Spleen (tissue), 7 donors: ENCODE data around the gene PALS1.

Experiments
- POLR2AphosphoS5 ChIP-seq, 3 donors: sonication (generic); formaldehyde crosslinking; IDR thresholded peaks; one replicate each; pipeline ENCODE4 v1.5.1; 2017; ENCODE audit warnings: antibody characterized with exemption in 3 of 3
- TF ChIP-seq, protein P1 (sequence below), 11 experiments: fragments of 200-600 bp in 7 of 11; fragments of 450-650 bp in 4 of 11; sonication (generic) in 4 of 11; IDR thresholded peaks in 8 of 11; conservative IDR thresholded peaks in 3 of 11; 1 replicate in 7 of 11; 2 replicates in 4 of 11; pipeline versions ENCODE4 v1.4.0 to v1.8.0; 2016 to 2021; ENCODE audit warnings: antibody characterized with exemption in 11 of 11, inconsistent platforms in 4 of 11, mild to moderate bottlenecking in 1 of 11
- donor health status: DM: no; HTN: no; CAD: no; lungs with moderate emphysema.
- donor health status: DM: no; HTN: no; CAD: no.
- donor health status: DM: no; HTN: no; CAD: no.

DNA sequence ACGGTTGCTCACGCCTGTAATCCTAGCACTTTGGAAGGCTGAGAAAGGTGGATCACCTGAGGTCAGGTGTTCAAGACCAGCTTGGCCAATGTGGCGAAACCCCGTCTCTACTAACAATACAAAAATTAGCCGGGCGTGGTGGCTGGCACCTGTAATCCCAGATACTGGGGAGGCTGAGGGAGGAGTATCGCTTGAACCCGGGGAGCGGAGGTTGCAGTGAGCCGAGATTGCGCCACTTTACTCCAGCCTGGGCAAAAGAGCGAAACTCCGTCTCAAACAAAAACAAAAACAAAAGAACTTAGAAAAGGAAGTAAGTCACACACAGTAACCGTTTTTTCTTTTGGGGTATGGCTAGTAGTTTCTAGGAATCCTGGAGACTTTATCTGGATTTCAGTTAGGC is 1.7 kb upstream of the PALS1 start:
- TF ChIP-seq, protein P1, sequence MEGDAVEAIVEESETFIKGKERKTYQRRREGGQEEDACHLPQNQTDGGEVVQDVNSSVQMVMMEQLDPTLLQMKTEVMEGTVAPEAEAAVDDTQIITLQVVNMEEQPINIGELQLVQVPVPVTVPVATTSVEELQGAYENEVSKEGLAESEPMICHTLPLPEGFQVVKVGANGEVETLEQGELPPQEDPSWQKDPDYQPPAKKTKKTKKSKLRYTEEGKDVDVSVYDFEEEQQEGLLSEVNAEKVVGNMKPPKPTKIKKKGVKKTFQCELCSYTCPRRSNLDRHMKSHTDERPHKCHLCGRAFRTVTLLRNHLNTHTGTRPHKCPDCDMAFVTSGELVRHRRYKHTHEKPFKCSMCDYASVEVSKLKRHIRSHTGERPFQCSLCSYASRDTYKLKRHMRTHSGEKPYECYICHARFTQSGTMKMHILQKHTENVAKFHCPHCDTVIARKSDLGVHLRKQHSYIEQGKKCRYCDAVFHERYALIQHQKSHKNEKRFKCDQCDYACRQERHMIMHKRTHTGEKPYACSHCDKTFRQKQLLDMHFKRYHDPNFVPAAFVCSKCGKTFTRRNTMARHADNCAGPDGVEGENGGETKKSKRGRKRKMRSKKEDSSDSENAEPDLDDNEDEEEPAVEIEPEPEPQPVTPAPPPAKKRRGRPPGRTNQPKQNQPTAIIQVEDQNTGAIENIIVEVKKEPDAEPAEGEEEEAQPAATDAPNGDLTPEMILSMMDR (IDR thresholded peaks at IDR 0.05 in 8 of 11, conservative IDR thresholded peaks at IDR 0.05 in 3 of 11): no peak
- no peak for TF ChIP-seq POLR2AphosphoS5 (IDR thresholded peaks at IDR 0.05)
